BE2C (cell line): ENCODE data around the gene IFT88.
"Not testable (repeated sequence)": the region's sequence is repeated elsewhere in the genome, so short reads cannot be mapped to it uniquely, and the experiment has no call there.

Source experiments
- DNase-seq: peaks from one replicate; pipeline ENCODE4 v3.0.0-alpha.2; 2020
- H3K27me3 ChIP-seq: fragments of 250-450 bp; sonication (Bioruptor Pico); 2 replicates; pipeline ENCODE4 v1.5.1; 2020; ENCODE audit warnings: mild to moderate bottlenecking
- H3K36me3 ChIP-seq: fragments of 250-450 bp; sonication (Bioruptor Pico); 2 replicates; pipeline ENCODE4 v1.5.1; 2020; ENCODE audit warnings: mild to moderate bottlenecking
- H3K4me1 ChIP-seq: fragments of 250-450 bp; sonication (Bioruptor Pico); 2 replicates; pipeline ENCODE4 v1.5.1; 2020
- H3K4me3 ChIP-seq: 2 replicates; pipeline ENCODE4 v1.5.1; 2011; ENCODE audit warnings: low read depth, low read length
- H3K9me3 ChIP-seq: fragments of 250-450 bp; sonication (Bioruptor Pico); 2 replicates; pipeline ENCODE4 v1.5.1; 2020
- TF ChIP-seq, protein P1 (sequence below): IDR thresholded peaks from 2 replicates; pipeline ENCODE4 v1.5.1; 2012; ENCODE audit warnings: mild to moderate bottlenecking, low read depth, low read length

The IFT88 gene

DNA sequence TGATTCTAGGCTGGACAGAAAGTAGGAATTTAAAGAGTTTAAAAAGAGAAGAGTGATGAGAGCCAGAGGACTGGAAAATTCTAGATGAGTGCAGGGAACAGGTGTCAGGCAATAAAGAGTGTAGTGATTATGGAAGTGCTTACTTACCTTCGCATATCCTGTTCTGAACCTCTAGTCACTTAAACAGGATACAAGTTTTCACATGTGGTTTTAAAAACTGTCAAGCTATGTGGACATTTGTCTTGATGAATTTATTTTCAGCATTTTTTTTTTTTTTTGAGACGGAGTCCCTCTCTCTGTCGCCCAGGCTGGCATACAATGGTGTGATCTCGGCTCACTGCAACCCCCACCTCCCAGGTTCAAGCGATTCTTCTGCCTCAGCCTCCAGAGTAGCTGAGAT lies 102.2 kb downstream of the IFT88 start:
- Histone ChIP-seq H3K27me3 (no peaks in the 10 kb centered on the region), H3K36me3 (no peaks in the 10 kb centered on the region), H3K4me3 (no peak overlapping the region), H3K4me1 (no peaks in the 10 kb centered on the region; the same call in 1 of the 2 replicates), H3K9me3 (no peaks in the 10 kb centered on the region)
- no peak for DNase-seq
- TF ChIP-seq, protein P1, sequence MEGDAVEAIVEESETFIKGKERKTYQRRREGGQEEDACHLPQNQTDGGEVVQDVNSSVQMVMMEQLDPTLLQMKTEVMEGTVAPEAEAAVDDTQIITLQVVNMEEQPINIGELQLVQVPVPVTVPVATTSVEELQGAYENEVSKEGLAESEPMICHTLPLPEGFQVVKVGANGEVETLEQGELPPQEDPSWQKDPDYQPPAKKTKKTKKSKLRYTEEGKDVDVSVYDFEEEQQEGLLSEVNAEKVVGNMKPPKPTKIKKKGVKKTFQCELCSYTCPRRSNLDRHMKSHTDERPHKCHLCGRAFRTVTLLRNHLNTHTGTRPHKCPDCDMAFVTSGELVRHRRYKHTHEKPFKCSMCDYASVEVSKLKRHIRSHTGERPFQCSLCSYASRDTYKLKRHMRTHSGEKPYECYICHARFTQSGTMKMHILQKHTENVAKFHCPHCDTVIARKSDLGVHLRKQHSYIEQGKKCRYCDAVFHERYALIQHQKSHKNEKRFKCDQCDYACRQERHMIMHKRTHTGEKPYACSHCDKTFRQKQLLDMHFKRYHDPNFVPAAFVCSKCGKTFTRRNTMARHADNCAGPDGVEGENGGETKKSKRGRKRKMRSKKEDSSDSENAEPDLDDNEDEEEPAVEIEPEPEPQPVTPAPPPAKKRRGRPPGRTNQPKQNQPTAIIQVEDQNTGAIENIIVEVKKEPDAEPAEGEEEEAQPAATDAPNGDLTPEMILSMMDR, result no peak

DNA sequence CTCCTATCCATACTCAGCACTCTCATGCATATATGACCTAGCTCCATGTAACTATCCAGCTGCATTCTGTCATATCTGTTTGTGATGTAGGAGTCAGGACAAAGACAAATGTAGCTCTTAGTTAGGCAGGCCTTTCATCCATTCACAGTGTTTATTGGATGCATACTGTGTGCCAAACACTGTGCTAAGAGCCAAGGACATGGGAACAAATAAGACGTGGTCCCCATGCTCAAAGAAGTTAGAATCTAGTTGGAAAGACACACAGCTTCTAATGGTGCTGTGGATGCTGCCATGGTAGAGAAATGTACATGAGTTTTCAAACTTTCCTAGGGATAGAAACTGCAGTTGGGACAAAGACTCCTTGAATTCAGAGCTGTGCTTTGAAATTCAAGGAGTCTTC lies 104.8 kb downstream of the IFT88 start:
- Histone ChIP-seq H3K9me3 (no peaks in the 10 kb centered on the region), H3K4me3 (no peak overlapping the region), H3K27me3 (no peaks in the 10 kb centered on the region), H3K36me3 (no peaks in the 10 kb centered on the region), H3K4me1 (no peaks in the 10 kb centered on the region)
- TF ChIP-seq, protein P1, result no peak
- DNase-seq, result no peak

DNA sequence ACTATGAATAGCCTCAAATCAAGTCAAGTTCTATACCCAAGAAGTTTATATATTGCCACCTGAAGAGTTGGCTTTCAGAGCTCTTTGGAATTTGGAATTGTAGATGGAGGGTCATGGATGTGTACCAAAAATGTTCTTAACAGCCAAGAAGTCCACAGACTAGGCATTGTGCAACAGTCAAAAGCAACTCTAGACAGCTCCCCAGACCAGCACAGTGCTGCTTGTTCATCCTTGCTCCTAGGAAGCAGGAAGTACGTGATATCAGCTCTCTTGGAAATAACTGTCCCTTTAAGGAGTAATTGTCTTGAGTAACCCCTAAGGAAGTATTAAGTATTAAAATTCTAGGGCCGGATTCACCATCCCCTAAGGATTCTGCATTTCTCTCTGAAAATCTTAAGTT lies 105.8 kb downstream of the IFT88 start:
- TF ChIP-seq, protein P1, result no peak
- Histone ChIP-seq H3K27me3 (no peaks in the 10 kb centered on the region), H3K9me3 (no peaks in the 10 kb centered on the region), H3K4me3 (no peak overlapping the region), H3K4me1 (no peaks in the 10 kb centered on the region), H3K36me3 (no peaks in the 10 kb centered on the region)
- no peak for DNase-seq

DNA sequence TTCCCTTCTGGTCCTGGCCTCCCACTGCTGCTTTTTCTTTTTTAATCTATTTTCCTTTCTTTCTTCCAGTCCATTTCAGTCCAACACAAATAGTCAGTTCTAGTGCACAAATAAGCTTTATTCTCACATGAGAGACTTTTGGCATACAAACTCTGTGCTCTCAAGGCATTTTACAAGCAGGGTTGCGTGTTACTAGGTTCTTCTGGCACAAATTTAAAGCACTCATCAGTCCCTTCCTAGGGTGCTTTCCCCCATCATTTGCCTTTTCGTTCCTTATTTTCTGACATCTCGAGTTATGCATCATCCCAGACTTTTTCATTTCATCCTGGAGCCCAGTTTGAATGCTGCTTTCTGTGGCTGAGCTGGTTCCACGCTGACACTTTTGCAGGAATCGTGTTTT lies 106.8 kb downstream of the IFT88 start:
- TF ChIP-seq, protein P1, result no peak
- Histone ChIP-seq H3K4me1 (no peaks in the 10 kb centered on the region), H3K36me3 (no peaks in the 10 kb centered on the region), H3K9me3 (no peaks in the 10 kb centered on the region), H3K27me3 (no peaks in the 10 kb centered on the region), H3K4me3 (no peak overlapping the region)
- DNase-seq, result no peak

DNA sequence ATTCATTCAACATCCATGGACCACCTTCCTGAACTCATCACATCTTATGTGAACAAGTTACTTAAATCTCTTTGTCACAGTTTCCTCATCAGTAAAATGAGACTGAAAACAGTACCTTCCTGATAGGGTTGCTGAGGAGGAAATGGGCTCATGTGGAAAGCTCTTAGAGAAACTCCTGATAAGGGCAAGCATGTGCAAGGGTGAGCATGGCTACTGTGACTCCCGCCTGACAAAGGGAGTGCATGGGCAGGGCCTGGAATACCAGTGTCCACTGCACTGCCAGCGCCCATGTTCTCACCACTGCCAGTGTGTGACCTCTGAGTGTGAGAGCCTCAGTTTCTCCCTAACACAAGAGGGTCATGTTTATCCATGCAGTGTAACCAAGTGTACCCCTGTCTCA lies 109.3 kb downstream of the IFT88 start:
- TF ChIP-seq, protein P1, result no peak
- Histone ChIP-seq H3K9me3 (no peaks in the 10 kb centered on the region), H3K4me3 (no peak overlapping the region), H3K36me3 (no peaks in the 10 kb centered on the region), H3K27me3 (no peaks in the 10 kb centered on the region), H3K4me1 (no peaks in the 10 kb centered on the region)
- no peak for DNase-seq

DNA sequence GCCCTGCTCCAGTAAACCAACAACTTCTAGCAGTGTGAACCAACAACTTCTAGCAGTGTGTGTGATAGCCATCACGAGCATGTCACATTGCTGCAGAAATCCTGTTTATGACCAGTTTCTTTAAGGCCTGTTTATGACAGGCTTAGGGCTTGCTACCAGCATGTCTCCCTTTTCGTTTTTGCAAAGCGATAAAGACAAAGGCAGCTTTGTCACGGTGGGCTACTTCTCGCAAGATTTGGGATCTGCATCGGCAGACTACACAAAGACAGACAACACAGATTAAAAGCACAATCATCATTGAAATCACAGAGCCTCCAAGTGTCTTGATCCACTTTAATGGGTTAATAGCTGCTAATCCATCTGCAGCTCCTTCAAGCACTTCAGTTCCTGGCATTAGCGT lies 111.6 kb downstream of the IFT88 start:
- not testable (repeated sequence) for H3K27me3 ChIP-seq, H3K4me1 ChIP-seq, H3K9me3 ChIP-seq, DNase-seq, H3K36me3 ChIP-seq, H3K4me3 ChIP-seq

DNA sequence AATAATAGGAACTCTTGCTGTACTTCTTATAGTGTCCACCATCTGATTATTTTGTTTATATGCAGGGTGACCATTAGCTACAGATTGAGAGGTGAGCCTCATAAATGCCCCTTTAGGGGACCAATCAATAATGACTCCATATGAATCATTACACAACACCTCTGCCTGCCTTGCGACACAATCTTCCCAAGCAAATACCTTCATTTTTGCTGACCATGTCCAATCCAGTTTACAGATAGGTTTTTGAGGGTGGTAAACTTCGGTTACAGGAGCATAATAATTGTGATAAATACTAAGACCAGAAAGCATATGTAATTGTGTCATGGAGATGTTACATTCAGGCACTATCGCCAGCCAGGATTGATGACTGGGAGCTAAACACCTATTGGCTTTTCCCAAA lies 112.9 kb downstream of the IFT88 start:
- DNase-seq, result no peak
- TF ChIP-seq, protein P1, result no peak
- Histone ChIP-seq H3K9me3 (no peaks in the 10 kb centered on the region), H3K4me1 (no peaks in the 10 kb centered on the region), H3K36me3 (no peaks in the 10 kb centered on the region), H3K27me3 (no peaks in the 10 kb centered on the region), H3K4me3 (no peak overlapping the region)
